Fibroblast of gingiva (primary cell): ENCODE results near the gene DRAM2.

Experiments used
- DNase-seq: peaks from one replicate; pipeline ENCODE4 v3.0.0-alpha.2; 2011; ENCODE audit warnings: low read depth

Gene DRAM2

DNA sequence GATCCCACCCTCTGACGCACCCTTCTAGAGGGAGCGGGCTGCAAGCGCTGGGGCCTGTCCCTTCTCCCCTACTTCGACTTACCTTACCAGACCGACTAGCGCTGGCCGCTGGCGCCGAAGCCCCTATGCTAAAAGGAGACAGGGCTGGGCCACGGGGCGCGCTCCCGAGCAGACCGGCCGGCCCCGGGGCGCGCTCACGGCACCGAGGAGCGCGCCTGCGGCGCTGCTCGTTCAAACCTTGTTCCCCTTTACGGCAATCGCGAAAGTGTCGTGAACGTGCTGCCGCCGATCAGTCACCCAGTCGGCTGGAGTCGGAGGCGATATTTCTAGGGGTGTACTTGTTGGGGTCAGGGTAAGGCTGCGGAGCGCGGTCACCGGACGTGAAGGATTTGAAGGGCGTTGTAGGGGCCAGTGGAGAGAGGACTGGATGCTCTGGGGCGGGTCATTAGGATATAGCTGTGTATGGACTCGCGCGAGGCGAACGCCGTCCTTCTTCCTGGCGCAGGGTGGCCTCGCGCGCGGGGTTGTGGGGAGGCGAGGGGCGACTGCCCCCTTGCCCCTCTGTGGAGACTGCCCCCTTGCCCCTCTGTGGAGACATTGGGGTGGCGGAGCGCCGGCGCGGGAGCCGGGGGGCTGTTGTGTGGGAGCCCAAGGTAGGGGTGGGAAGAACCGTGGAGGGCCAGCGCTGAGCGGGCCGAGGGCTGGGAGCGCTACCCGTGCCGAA is at the start of gene DRAM2, which contains the start of gene CEPT1:
DRAM2 (minus strand) TSS at position 138 of the 724 bp plus-strand sequence. CDS start 8,539 bp downstream, outside the sequence.
CEPT1 (plus strand) TSS at position 268 of the 724 bp plus-strand sequence. CDS start 7,492 bp downstream, outside the sequence.
- DNase-seq = peak; percentile 97

DNA sequence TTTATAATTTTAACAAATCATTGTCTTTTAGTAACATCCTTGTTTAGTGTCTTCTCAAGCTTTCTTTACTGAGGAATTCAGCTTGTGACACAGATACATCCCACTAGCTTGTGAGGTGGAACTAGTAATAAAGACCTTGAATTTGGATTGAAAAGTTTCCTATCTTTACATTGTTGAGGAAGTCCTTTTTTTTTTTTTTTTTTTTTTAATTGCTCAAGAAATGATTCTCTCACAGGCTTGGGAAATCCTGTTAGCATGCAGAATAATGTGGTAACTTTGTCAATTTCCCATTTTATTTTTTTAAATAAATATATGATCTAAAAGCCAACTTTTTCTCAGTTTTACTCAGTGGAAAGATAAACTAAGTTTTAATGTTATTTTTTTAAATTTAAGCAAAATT is 44.8 kb upstream of the DRAM2 start:
- no peak for DNase-seq

DNA sequence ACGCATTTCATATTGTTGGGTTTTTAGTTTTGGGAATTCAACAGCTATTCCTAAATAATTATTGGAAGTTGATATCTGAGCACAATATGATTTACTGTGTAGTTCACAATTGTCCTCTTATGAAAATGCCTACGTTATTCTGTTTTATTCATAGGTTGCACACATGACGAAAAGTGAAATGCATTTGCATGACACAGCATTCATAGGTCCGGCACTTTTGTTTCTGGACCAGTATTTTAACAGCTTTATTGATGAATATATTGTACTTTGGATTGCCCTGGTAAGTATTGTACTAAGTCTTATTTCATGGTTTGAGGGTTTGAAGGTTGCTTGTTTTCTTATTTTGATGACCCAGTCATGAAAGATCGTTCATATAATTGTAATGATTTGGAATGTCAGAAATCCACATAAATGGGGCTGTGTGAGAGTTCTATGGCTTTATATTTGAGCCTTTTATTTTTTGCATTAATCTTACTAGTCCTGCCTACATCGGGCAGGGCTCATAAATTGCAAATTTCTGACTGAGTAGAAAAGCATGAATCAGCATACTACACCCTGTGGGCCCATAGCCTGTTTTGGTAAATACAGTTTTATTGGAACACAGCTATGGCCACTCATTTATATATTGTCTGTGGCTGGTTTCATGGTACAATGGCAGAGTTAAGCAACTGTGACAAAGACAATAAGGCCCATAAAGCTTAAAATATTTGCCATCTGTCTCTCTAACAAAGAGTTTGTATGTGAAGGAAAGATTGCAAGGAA is 43.6 kb upstream of the DRAM2 start:
- peak; percentile 19 for DNase-seq

DNA sequence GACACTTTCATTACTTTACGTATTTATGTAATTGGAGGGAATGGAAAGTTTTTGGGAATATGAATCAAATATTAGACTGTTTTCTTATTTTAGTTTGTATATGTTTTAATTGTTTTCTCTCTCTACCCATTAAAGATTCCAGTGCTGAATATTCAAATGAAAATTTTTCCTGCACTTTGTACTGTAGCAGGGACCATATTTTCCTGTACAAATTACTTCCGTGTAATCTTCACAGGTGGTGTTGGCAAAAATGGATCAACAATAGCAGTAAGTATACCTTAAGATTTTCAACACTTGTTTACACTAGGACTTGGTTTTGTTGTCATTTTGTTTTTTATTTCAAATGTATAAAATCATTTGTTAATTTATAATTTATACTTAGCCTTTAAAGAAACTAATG is 42.2 kb upstream of the DRAM2 start:
- no peak for DNase-seq

DNA sequence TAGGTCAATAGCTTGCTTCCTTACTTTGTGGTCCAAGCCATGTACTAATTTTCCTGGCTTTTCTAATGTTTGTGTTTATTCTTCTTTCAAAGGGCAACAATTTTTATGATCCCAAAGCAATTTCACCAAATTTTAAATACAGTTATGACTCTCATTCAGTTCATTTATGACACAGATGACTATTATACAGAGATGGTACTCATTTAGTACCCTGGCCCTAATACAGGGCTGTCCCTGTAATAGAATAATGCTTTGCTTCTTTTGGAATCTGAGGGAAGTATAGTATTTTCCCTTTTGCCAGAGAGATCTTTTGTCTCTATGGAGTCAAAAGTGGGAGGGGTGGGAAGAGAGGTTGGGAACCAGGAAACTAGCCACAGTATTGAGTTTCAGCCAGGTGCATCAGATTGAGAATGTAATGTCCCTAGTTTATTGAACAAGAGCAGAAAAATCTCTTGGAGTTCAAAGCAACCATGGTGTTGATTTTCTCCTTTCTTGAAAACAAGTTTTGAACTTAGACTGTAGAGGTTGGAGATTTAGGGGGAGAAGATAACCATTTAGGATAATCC is 40.2 kb upstream of the DRAM2 start:
- DNase-seq = no peak

DNA sequence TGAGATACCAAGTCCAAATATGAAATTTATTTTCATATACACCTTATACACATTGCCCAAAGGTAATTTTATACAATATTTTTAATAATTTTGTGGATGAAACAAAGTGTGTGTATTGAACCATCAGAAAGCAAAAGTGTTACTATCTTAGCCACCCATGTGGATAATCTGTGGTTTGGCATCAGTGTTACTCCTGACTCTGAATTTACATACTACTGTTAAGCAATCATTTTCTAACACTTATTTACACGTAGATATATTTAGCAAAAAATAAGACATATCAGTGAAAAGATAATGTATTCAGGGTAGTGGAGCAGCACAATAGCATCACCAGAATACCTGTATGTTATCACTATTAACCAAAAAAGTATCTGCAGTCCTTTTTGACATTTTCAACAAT is 36.8 kb upstream of the DRAM2 start:
- DNase-seq = no peak

DNA sequence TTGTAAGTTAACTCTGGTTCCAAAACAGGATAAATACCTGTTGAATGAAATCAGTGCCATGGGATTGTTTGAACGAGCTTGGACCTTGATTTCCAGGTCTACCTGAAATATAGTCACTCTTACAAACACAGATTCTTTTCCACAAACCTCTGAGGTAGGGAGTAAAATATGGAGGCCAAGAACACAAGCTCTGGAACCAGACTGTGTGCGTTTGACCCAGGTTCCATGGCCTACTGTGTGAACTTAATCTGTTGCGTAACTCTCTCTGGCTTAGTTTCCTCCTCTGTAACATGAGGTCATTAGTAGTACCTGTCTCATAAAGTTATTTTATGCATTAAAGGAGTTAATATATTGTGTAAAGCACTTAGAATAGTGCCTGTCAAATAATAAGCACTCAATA is 35.5 kb upstream of the DRAM2 start:
- DNase-seq = no peak

DNA sequence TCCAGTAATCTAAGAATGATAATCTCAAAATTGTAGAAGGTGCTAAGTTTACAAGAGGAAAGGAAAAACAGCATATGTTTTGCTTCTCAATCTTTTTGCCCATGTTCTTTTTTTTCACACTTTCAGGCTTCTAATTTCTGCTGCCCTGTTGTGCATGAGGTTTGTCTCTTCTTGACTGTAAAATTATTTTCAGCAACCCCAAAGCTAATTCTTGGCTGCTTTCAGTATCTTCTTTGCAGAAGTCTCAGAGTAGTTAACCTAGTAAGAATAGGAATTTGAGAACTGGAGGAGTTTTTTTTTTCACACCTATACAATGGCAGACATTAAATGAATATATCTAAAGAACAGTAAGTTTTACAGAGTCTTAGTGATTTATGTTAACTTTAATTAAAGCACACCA is 34.2 kb upstream of the DRAM2 start:
- no peak for DNase-seq

DNA sequence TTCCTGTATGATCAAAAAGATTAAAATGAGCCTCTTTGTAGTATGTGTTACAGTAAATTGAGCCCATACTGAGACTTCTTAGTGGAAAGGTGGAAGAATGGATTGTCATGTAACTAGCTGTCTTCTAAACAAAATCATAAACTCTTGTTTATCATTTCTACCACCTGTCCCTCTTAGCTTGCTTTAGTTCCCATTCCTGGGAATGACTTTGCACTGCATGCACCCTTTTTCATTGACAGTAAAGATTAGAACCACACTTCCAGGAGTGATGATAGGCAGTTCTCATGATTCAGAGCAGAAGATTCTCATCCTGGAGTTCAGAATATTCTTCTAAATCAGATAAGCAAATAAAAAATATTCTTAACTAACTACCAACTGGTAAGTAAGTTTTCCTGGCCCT is 32.6 kb upstream of the DRAM2 start:
- DNase-seq = no peak

DNA sequence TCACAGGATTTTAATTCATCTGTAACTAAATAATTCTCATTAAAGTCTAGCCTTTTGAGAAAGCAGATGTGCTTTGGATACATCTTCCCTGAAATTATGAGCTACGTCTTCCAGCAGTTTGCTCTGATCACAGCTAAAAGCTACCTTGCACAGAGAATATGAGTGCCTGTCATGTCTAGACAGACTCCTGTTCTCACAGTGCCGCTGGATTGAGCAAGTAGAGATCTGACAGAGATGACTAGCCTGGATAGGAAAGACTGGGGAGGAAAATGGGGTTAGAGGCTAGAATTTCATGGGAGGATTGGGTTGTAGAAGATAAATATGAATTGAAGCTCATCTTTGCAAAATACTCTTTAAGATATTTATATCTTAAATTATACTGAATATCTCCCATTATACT is 24.3 kb upstream of the DRAM2 start:
- DNase-seq = no peak

DNA sequence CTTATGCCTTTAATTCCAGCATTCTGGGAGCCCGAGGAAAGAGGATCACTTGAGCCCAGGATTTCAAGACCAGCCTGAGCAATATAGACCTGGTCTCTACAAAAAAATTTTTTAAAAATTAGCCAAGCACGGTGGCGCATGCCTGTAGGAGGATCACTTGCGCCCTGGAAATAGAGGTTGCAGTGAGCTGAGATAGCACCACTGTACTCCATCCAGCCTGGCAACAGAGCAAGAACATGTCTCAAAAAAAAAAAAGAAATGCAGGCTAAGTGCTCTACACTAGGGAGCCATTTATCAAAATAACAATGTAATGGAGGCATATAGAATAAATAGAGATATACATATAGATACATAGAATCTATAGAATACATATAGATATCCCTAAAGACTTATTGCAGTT is 23.5 kb upstream of the DRAM2 start:
- no peak for DNase-seq

DNA sequence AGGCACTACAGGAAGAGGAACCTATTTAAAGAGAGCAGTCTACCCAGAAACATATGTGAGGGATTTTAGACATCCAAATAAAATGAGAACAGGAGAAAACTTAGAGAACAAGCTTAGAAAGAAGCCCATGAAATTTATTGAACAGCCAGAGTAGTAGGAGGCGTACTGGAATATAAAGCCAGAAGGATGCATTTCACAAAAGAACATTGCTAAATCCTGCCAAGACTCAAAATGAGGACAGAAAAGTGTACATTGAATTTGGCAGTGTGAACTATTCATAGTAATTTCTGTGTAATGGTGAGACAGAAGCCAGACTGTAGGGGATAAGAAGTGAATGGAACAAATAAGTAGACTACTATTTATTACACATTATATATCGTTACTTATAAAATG is 22.6 kb upstream of the DRAM2 start:
- no peak for DNase-seq

DNA sequence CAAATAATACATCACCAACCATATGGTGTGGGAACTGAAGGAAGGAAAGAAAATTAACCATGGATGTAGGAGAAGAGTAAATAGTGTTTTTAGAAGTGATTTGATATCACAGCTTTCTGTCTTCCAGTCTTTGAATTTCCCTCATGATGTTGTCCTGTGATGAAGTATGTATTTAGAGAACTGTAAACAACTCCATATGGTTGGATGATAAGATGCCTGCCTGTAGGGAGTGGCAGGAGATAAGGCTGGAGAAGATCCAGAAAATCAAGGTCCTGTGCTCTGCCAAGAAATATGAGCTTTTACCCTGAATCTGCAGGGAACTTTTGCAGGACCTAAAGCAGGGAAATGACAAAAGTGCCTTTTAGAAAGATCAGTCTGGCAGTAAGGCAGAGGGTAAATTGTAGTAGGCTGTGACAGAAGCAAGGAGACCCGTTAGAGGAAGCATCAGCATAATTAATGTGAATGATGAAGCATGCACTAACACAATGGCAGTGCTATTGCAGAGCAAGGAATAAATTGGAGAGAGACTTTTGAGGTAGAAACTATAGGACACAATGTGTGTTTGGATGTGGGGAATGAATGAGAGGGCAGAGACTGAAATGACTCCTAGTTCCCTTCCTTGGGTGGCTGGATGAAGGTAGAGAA is 22.1 kb upstream of the DRAM2 start:
- DNase-seq = no peak

DNA sequence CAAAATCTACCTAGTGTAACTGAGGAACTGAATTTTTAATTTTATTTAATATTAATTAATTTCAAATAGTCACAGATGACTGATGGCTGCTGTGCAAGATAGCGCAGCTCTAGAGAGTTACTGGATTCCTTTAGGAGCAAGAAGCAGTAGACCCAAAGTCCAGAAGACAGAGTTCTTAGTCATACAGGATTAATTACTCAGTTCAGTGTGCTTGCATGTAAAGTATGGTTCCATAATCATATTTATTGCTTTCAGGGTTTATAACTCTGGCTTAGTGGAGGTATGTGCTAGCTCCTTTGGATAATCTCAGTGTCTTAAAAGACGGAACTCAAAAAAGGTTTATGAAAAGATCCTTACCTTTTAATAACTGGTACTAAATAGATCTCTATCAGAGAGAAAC is 17.5 kb upstream of the DRAM2 start:
- DNase-seq = no peak

DNA sequence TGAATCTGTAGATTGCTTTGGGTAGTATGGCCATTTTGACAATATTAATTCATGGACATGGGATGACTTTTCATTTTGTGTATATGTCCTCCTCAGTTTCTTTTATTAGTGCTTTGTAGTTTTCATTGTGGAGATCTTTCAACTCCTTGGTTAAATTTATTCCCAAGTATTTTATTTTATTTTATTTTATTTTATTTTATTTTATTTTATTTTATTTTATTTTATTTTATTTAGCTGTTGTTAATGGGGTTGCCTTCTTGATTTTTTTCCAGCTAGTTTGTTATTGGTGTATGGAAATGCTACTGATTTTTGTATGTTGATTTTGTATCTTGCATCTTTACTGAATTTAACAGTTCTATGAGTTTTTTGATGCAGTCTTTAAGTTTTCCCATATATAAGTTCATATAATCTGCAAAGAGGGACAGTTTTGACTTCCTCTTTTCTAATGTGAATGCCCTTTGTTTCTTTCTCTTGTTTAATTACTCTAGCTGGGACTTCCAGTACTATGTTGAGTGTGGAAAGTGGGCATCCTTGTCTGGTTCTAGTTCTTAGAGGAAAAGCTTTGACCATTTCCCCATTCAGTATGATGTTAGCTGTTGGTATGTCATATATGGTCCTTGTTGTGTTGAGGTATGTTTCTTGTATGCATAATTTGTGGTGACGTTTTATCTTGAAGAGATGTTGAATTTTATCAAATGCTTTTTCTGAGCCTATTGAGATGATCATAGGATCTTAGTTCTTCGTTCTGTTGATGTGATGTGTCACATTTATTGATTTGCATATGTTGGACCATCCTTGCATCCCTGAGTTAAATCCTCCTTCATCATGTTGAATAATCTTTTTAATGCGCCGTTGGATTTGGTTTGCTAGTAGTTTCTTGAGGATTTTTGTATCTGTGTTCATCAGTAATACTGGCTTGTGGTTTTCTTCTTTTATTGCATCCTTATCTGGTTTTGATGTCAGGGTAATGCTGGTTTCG is 14.4 kb upstream of the DRAM2 start:
- no peak for DNase-seq

DNA sequence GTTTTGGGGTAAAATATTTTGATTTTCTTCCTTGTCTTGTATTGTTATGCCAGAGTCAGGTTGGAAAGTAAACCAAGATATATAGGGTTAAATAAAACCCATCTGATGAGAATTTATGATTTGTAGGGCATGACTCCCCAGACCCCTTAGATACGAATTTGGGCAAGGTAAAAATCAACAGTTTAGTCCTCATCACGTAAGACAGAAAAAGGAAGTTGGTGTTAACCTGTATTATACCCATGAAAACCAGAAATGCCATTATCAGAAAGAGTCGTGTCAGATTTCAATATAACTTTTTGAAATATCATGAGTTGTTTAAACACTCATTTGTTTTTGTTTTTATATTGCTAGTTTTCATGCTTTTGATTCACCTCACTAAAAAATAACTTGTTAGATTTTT is 11.9 kb upstream of the DRAM2 start:
- DNase-seq = no peak

DNA sequence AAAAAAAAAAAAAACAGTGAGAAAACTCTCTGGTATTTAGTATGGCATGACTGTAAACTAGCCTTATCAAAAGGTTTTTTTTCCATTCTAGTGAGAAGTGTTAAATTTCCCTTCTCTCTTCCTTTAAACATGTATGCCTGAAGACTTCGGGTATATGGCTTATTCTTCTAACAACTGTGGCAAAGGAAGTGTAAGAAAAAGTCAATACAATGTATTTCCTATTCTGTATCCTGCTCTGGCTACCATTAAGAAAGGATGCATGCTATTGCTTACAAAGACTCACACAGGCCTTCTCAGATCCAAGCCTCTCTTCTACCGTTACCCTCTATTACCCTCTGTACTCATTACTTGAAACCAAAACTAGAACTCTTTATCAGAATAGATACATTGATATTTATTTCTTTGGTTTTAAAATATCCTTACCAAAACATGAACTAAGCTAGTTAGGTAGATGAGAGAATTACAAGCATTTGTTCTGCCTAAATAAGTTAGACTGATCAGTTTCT is 8.5 kb upstream of the DRAM2 start:
- DNase-seq = no peak

DNA sequence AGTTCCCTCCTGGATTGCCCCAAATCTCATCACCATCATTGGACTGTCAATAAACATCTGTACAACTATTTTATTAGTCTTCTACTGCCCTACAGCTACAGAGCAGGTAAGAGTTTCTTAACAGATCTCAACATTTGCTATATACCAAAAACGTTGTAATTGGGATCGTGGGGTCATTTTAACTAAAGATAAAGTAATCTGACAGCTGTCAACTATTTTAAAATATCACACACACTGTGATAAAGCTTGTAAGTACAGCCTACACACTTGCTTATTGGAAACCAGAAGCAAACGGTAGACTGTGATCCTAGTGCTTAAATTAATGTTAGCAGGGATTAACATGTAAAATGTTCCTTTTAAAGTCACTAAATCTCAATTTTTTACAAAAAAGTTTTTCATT is 8.1 kb upstream of the DRAM2 start:
- DNase-seq = no peak

DNA sequence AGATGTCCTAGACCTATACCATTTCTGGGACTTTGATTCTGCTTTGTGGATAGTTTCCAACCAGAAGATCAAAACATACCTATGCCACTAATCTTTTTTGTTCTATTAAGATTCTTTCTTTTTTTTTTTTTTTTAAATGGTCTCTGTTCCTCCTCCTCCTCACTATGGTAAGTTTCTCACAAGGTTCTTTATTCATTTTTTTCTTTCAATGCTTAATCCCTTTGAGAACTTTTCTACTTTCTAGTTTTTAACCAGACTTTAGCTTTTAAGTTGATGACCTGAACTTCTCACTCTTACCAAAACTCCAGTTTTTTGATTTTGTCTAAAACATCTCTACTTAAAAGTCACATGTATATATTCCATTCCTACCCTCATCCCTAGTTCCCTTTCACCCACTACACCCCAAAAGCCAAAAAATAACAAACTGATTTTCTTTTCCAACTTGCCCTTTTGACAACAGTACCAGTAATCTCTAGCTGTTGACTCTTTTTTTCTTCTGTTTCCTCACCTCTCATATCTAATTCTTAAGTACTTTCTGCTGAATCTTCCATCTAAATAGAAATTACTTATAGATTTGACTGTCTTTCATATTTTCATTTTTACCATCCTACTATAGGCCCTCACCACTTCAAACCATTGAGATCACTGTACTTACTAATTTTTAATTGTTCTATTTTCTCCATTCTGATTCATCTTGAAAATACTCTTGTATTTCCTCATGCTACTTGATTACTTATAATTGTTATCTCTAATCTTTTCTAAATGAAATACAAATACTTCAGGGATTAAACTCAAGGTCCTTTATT is 6.3 kb upstream of the DRAM2 start:
- DNase-seq = no peak

DNA sequence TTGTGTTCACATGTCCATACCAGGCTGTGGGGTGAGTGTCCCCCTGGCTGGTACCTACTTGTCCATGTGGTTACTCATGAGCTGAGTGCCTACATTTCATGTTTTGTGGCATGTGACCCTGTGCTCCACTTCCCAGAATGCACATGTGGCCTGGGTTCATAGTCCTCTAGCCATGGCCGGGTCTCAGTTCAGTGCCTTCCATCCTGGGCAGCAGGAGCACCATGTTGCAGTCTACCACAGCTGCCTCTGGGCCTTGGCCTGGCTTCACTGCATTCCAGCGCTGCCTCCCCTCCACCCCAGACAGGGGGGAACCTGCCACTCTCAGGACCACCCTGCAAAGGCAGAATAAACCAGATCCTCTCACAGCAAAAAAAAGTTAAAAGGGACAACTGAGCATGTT is 5.6 kb upstream of the DRAM2 start:
- no peak for DNase-seq
